OCI-LY7 (cell line): Measurements from ENCODE around the gene SIX6.

Experiments used
- CTCF ChIP-seq: fragments of 200-600 bp; sonication (generic); conservative IDR thresholded peaks from 2 replicates; pipeline ENCODE4 v1.5.1; 2014; ENCODE audit warnings: mild to moderate bottlenecking, antibody characterized with exemption, low read length, moderate library complexity, mixed read lengths
- EZH2phosphoT487 ChIP-seq: fragments of 200-600 bp; sonication (generic); IDR thresholded peaks from 2 replicates; pipeline ENCODE4 v1.6.1; 2018; ENCODE audit warnings: low read depth, borderline replicate concordance, mild to moderate bottlenecking, mixed run types, antibody characterized with exemption, low read length, moderate library complexity, mixed read lengths

- TF ChIP-seq CTCF (no peak), EZH2phosphoT487 (no peak)
Observed at GRCh38 chr14:60485598-60486251, 23.2 kb upstream of the SIX6 start, which contains the start of gene C14orf39.
